Measurements from ENCODE around the gene BICDL2.

DNA sequence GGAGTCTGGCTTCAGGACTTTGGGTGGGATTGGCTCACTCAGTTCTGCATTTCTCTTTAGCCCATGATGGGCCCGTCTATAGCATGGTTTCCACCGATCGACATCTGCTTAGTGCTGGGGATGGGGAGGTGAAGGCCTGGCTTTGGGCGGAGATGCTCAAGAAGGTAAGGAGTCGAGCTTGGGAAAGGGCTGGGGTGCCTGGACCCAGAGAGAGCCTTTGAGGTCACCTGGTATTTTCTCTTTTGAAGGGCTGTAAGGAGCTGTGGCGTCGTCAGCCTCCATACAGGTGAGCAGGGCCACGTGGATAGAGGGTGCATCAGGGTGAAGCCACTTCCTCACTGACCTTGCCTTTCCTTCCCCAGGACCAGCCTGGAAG is 10.8 kb downstream of the BICDL2 start:
- TF ChIP-seq SP1 (IDR thresholded peaks at IDR 0.05) (no peak), BHLHE40 (IDR thresholded peaks at IDR 0.05; ENCODE audit: borderline replicate concordance) (no peak), FOXA1 (IDR thresholded peaks at IDR 0.05) (no peak), TARDBP (IDR thresholded peaks at IDR 0.05) (no peak), ARNT (IDR thresholded peaks at IDR 0.05) (no peak)
